GM23248 (cell line): ENCODE data around the gene STIM1. TPM values are rescaled to one million over a fixed set of nuclear protein-coding genes. Genes with fewer than 3 reads are reported as not detected.
A peak's percentile ranks its signal among the peaks of the same experiment; 100 is the strongest.

Experiments used
- DNase-seq: peaks from one replicate; pipeline ENCODE4 v3.0.0-alpha.2; 2015
- H2AFZ ChIP-seq: fragments of 200-600 bp; sonication (generic); 2 replicates; pipeline ENCODE4 v1.6.1; 2016; ENCODE audit warnings: antibody characterized with exemption
- H3F3A ChIP-seq: fragments of 200-600 bp; sonication (generic); 2 replicates; pipeline ENCODE4 v1.6.1; 2016; ENCODE audit warnings: mild to moderate bottlenecking, antibody characterized with exemption, mixed run types; ENCODE audit not compliant: insufficient read depth
- H3K27ac ChIP-seq: fragments of 200-600 bp; sonication (generic); 2 replicates; pipeline ENCODE4 v1.5.1; 2016; ENCODE audit warnings: mild to moderate bottlenecking
- H3K27me3 ChIP-seq: fragments of 200-600 bp; sonication (generic); replicated peaks from 2 replicates; pipeline ENCODE4 v1.6.1; 2016; ENCODE audit warnings: mild to moderate bottlenecking; ENCODE audit not compliant: insufficient read depth
- H3K36me3 ChIP-seq: fragments of 200-600 bp; sonication (generic); 2 replicates; pipeline ENCODE4 v1.6.1; 2016; ENCODE audit warnings: low read depth, mild to moderate bottlenecking
- H3K4me1 ChIP-seq: fragments of 200-600 bp; sonication (generic); 2 replicates; pipeline ENCODE4 v1.6.1; 2016; ENCODE audit warnings: mild to moderate bottlenecking; ENCODE audit not compliant: insufficient read depth
- H3K4me2 ChIP-seq: fragments of 200-600 bp; sonication (generic); one replicate; pipeline ENCODE4 v1.6.1; 2016; ENCODE audit warnings: mild to moderate bottlenecking; ENCODE audit not compliant: unreplicated experiment
- H3K4me3 ChIP-seq: fragments of 200-600 bp; sonication (generic); 2 replicates; pipeline ENCODE4 v1.5.1; 2016; ENCODE audit warnings: mild to moderate bottlenecking
- H3K79me2 ChIP-seq: fragments of 200-600 bp; sonication (generic); 2 replicates; pipeline ENCODE4 v1.6.1; 2016; ENCODE audit warnings: mild to moderate bottlenecking; ENCODE audit not compliant: insufficient read depth
- H3K9ac ChIP-seq: fragments of 200-600 bp; sonication (generic); 2 replicates; pipeline ENCODE4 v1.6.1; 2016; ENCODE audit warnings: mild to moderate bottlenecking
- H3K9me2 ChIP-seq: fragments of 200-600 bp; sonication (generic); 2 replicates; pipeline ENCODE4 v1.6.1; 2016; ENCODE audit warnings: mixed run types, mild to moderate bottlenecking, moderate library complexity; ENCODE audit not compliant: insufficient read depth
- H3K9me3 ChIP-seq: fragments of 200-600 bp; sonication (generic); one replicate; pipeline ENCODE4 v1.6.1; 2017; ENCODE audit warnings: low read depth
- H4K20me1 ChIP-seq: fragments of 200-600 bp; sonication (generic); 2 replicates; pipeline ENCODE4 v1.6.0; 2016; ENCODE audit not compliant: insufficient read depth
- EZH2 ChIP-seq: fragments of 200-600 bp; sonication (generic); IDR thresholded peaks from 2 replicates; pipeline ENCODE4 v1.6.1; 2018; ENCODE audit warnings: antibody characterized with exemption, mild to moderate bottlenecking; ENCODE audit not compliant: insufficient read depth, poor library complexity, severe bottlenecking
- EZH2phosphoT487 ChIP-seq: fragments of 200-600 bp; sonication (generic); IDR thresholded peaks from 2 replicates; pipeline ENCODE4 v1.6.1; 2018; ENCODE audit warnings: antibody characterized with exemption, moderate library complexity, mild to moderate bottlenecking, low read depth; ENCODE audit not compliant: insufficient read depth
- WGBS, 2 experiments: methylation state at CpG; one replicate each; pipeline ENCODE4 v1.1.6; 2015 to 2017; ENCODE audit warnings: low lambda C conversion rate in 2 of 2, low coverage in 1 of 2; ENCODE audit errors: missing lambda C conversion rate in 2 of 2; 5-methylcytosine and 5-hydroxymethylcytosine counted together
- in situ Hi-C: fragments of 300-500 bp; cut with MboI; formaldehyde crosslinking; loops from 2 replicates; pipeline ENCODE4 v1.15.0; 2020
- polyA plus RNA-seq: library from polyadenylated mRNA; unstranded; fragments of >200 nt; fragmentation: Nextera tagmentation; extraction: Ambion mirVana; gene quantifications from 2 replicates; pipeline ENCODE4 v1.2.1, GENCODE V29; 2016
- total RNA-seq: library from RNA; depleted of rRNA; stranded (reverse); fragments of >200 nt; shearing (Covaris generic); gene quantifications from 2 replicates; pipeline ENCODE4 v1.2.3, GENCODE V29; 2014

The STIM1 gene
- total and polyA plus RNA-seq, 2 experiments from 2014 or later = 22.3 to 24.6 TPM

DNA sequence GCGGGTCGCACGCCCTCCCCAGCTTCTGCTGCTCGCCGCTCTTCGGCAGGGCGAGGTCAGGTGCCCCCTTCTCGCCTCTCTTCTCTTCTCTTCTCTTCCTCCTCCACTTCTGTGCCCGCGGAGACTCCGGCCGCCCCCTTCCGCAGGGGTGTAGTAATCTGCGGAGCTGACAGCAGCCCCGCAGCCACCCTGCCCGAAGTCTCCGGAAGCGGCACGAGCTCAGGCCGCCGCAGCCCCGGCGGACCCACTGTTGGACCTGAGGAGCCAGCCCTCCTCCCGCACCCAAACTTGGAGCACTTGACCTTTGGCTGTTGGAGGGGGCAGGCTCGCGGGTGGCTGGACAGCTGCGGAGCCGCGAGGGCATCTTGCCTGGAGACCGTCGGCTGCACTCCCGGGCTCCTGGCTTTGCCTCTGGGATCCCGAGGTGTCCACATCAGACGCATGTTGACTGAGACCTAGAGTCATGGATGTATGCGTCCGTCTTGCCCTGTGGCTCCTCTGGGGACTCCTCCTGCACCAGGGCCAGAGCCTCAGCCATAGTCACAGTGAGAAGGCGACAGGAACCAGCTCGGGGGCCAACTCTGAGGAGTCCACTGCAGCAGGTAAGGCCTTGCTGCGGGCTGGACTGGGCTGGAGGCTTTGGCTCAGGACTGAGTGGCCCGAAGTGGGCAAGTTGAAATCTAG is 486 bp downstream of the STIM1 start:
- WGBS, 2 experiments = 2 to 3% methylated on average over 34 to 40 of the region's 40 CpGs
- TF ChIP-seq EZH2 (no peak), EZH2phosphoT487 (no peak)
- in situ Hi-C loops = no loop called here
- Histone ChIP-seq H2AFZ (peak overlapping the region; percentile 93), H3K9me3 (no peaks in the 10 kb centered on the region), H3K4me1 (peaks cover 17% of the 10 kb centered on the region), H3K4me3 (peak overlapping the region; percentile 89), H3F3A (no peaks in the 10 kb centered on the region), H3K9me2 (no peaks in the 10 kb centered on the region), H4K20me1 (no peaks in the 10 kb centered on the region), H3K9ac (peak overlapping the region; percentile 89), H3K79me2 (peaks cover 53% of the 10 kb centered on the region), H3K27me3 (no peaks in the 10 kb centered on the region), H3K36me3 (no peaks in the 10 kb centered on the region), H3K27ac (no peak overlapping the region), H3K4me2 (peak overlapping the region; percentile 92)
- DNase-seq = peak; percentile 61

DNA sequence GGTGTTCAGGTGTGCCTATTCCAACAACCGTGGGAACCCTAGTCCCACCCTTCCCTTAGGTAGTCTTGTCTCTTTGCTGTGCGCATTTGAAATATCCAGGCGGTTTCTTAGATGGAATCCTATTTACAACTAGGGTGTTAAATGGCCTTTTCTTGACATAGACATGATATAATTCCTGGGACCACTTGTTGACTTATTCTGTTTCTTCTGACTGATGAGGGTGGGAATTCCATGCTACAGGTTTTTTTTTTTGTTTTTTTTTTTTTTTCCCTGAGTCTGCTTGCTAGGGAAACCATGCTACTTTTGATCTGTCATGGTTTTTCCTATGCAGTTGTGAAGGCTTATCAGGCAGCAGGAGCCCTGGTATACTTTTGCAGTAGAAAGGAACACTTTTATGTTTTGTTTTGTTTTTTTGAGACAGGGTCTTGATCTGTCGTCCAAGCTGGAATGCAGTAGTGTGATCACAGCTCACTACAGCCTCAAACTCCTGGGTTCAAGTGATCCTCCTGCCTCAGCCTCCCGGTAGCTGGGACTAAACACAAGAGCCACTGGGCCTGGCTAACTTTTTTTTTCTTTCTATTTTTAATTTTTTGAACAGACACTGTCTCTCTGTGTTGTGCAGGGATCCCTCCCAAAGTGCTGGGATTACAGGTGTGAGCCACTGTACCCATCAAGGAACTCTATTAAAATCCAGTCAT is 1.5 kb downstream of the STIM1 start:
- H3K27ac ChIP-seq = no peak overlapping the region
- in situ Hi-C loops = no loop called here
- peak overlapping the region; percentile 92 for H3K4me2 ChIP-seq
- no peak overlapping the region for H3K9ac ChIP-seq
- H3K27me3 ChIP-seq = no peaks in the 10 kb centered on the region
- no peaks in the 10 kb centered on the region for H3K9me2 ChIP-seq
- TF ChIP-seq EZH2 (no peak), EZH2phosphoT487 (no peak)
- peak overlapping the region; percentile 89 for H3K4me3 ChIP-seq
- 70 to 74% methylated on average over 5 of the region's 5 CpGs for WGBS, 2 experiments
- no peaks in the 10 kb centered on the region for H4K20me1 ChIP-seq
- peaks cover 17% of the 10 kb centered on the region for H3K4me1 ChIP-seq
- H3K36me3 ChIP-seq = no peaks in the 10 kb centered on the region
- no peaks in the 10 kb centered on the region for H3K9me3 ChIP-seq
- DNase-seq = no peak
- peaks cover 64% of the 10 kb centered on the region for H3K79me2 ChIP-seq
- no peak overlapping the region for H2AFZ ChIP-seq
- no peaks in the 10 kb centered on the region for H3F3A ChIP-seq

DNA sequence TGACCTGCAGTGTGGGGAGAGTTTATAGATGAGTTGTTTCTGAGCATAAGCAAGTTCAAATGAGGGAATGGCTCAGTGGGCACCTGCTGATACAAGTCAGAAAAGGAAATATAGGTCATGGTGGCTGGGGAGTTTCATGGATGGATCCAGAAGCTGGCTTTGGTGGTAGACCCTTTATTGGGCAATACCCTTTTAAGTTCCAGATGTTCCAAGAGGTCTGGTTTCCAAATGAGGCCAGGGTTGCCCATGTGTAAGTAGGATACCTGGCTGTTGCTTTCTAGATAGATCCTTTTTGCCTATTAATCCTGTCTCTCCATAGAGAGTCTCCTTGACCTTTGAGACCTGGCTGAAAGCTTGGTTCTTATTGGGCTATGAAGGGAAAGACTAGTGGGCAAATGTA is 2.2 kb downstream of the STIM1 start:
- in situ Hi-C loops = no loop called here
- Histone ChIP-seq H3K27ac (no peak overlapping the region), H3K4me2 (no peak overlapping the region)

DNA sequence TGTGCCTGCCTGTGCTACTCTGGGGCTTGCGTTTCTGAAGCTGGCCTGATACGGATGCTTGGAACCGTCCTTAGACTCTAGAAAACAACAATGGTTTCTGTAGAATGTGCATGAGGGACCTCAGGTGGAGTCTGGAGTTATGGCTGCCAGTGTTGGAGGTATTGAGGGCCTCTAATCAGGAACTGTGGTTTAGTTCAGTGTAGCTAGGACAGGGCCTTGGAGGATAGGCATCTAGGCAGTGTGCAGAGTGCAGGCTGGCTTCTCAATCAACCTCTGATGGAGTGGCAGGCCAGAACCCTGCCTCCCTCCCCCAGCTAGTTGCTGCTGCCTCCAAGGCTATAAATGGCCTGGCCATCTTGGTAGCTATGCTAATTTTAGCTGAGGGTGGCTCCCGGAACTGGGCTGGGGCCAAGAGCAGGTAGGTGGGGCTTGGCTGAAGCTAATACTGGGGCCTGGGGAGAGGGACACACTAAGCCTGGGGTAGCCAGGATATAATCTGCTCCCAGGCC is 4.0 kb downstream of the STIM1 start:
- no peaks in the 10 kb centered on the region for H3K27me3 ChIP-seq
- no peaks in the 10 kb centered on the region for H4K20me1 ChIP-seq
- no peaks in the 10 kb centered on the region for H3K9me3 ChIP-seq
- no peak for DNase-seq
- peaks cover 17% of the 10 kb centered on the region for H3K4me1 ChIP-seq
- H3K27ac ChIP-seq = no peak overlapping the region
- 58 to 63% methylated on average over 4 of the region's 4 CpGs for WGBS, 2 experiments
- TF ChIP-seq EZH2phosphoT487 = no peak
- TF ChIP-seq EZH2 = no peak
- in situ Hi-C loops = no loop called here
- H3F3A ChIP-seq = no peaks in the 10 kb centered on the region
- no peaks in the 10 kb centered on the region for H3K36me3 ChIP-seq
- H3K79me2 ChIP-seq = peaks cover 88% of the 10 kb centered on the region
- no peak overlapping the region for H2AFZ ChIP-seq
- no peak overlapping the region for H3K4me2 ChIP-seq
- no peaks in the 10 kb centered on the region for H3K9me2 ChIP-seq
- H3K9ac ChIP-seq = no peak overlapping the region
- H3K4me3 ChIP-seq = no peak overlapping the region

More for the DNA sequence above, 2.2 kb downstream of the STIM1 start:
- no peak for DNase-seq
- peaks cover 17% of the 10 kb centered on the region for H3K4me1 ChIP-seq
- peaks cover 70% of the 10 kb centered on the region for H3K79me2 ChIP-seq
- no peaks in the 10 kb centered on the region for H4K20me1 ChIP-seq
- H3K27me3 ChIP-seq = no peaks in the 10 kb centered on the region
- H3K9ac ChIP-seq = no peak overlapping the region
- no peaks in the 10 kb centered on the region for H3K9me2 ChIP-seq
- TF ChIP-seq EZH2phosphoT487 = no peak
- no peak for TF ChIP-seq EZH2
- no peaks in the 10 kb centered on the region for H3K36me3 ChIP-seq
- no peak overlapping the region for H2AFZ ChIP-seq
- H3K4me3 ChIP-seq = peak overlapping the region; percentile 10; the same call in 1 of the 2 replicates
- no peaks in the 10 kb centered on the region for H3F3A ChIP-seq
- no peaks in the 10 kb centered on the region for H3K9me3 ChIP-seq
